GM19035 (cell line): ENCODE data around the gene BMP6.
A peak's percentile ranks its signal among the peaks of the same experiment; 100 is the strongest.

Experiments
- ATAC-seq: cut with Tn5 transposase; IDR thresholded peaks from one replicate; pipeline ENCODE4 v1.9.1; 2021; ENCODE audit not compliant: unreplicated experiment

The BMP6 gene

GRCh38 chr6:7901056-7901455, 175.2 kb downstream of the BMP6 start:
- ATAC-seq, result no peak

- no peak for ATAC-seq
Measured at GRCh38 chr6:7901780-7902179, 175.9 kb downstream of the BMP6 start.

GRCh38 chr6:7902221-7902620, 176.3 kb downstream of the BMP6 start:
- no peak for ATAC-seq

GRCh38 chr6:7902867-7903266, 177.0 kb downstream of the BMP6 start:
- ATAC-seq, result no peak

- no peak for ATAC-seq
Measured at GRCh38 chr6:7903673-7904072, 177.8 kb downstream of the BMP6 start.

GRCh38 chr6:7904654-7905319, 178.9 kb downstream of the BMP6 start:
- no peak for ATAC-seq

- no peak for ATAC-seq
Measured at GRCh38 chr6:7905416-7905815, 179.5 kb downstream of the BMP6 start.

GRCh38 chr6:7906741-7907140, 180.8 kb downstream of the BMP6 start:
- no peak for ATAC-seq

GRCh38 chr6:7907159-7907558, 181.3 kb downstream of the BMP6 start:
- ATAC-seq, result no peak

- peak; percentile 30 for ATAC-seq
Measured at GRCh38 chr6:7909323-7910276, 183.7 kb downstream of the BMP6 start.

GRCh38 chr6:7910298-7910653, 184.4 kb downstream of the BMP6 start:
- peak; percentile 21 for ATAC-seq

- ATAC-seq, result peak; percentile 65
Measured at GRCh38 chr6:7910654-7911344, 184.9 kb downstream of the BMP6 start, which contains the start of gene TXNDC5. Gene TXNDC5 (minus strand): TSS chr6:7910788. CDS start chr6:7910776, 12 bp downstream.

GRCh38 chr6:7911345-7911725, 185.4 kb downstream of the BMP6 start:
- ATAC-seq, result no peak

- no peak for ATAC-seq
Measured at GRCh38 chr6:7912024-7912423, 186.1 kb downstream of the BMP6 start.

GRCh38 chr6:7912736-7913517, 187.0 kb downstream of the BMP6 start:
- no peak for ATAC-seq

- ATAC-seq, result no peak
Measured at GRCh38 chr6:7914311-7914710, 188.4 kb downstream of the BMP6 start.

GRCh38 chr6:7914991-7915789, 189.3 kb downstream of the BMP6 start:
- ATAC-seq, result no peak

- ATAC-seq, result peak; percentile 86
Measured at GRCh38 chr6:7916959-7917358, 191.1 kb downstream of the BMP6 start.

GRCh38 chr6:7917729-7918128, 191.8 kb downstream of the BMP6 start:
- no peak for ATAC-seq

GRCh38 chr6:7918403-7918802, 192.5 kb downstream of the BMP6 start:
- ATAC-seq, result no peak
